Karpas-422 (cell line): ENCODE data around the gene THSD1. TPM values are rescaled to one million over a fixed set of nuclear protein-coding genes. Genes with fewer than 3 reads are reported as not detected.
"Not testable (repeated sequence)": the region's sequence is repeated elsewhere in the genome, so short reads cannot be mapped to it uniquely, and the experiment has no call there.

Source experiments
- DNase-seq: peaks from one replicate; pipeline ENCODE4 v3.0.0-alpha.2; 2015
- H2AFZ ChIP-seq: fragments of 200-600 bp; sonication (generic); 2 replicates; pipeline ENCODE4 v1.6.1; 2014; ENCODE audit warnings: antibody characterized with exemption, low read length, mixed read lengths
- H3K27ac ChIP-seq: fragments of 200-600 bp; sonication (generic); 2 replicates; pipeline ENCODE4 v1.5.1; 2014; ENCODE audit warnings: mild to moderate bottlenecking, low read length, moderate library complexity
- H3K27me3 ChIP-seq: fragments of 200-600 bp; sonication (generic); 2 replicates; pipeline ENCODE4 v1.6.1; 2014; ENCODE audit warnings: low read length, mixed read lengths
- H3K36me3 ChIP-seq: fragments of 200-600 bp; sonication (generic); 2 replicates; pipeline ENCODE4 v1.6.1; 2014; ENCODE audit warnings: low read length, mixed read lengths; ENCODE audit not compliant: insufficient read depth
- H3K4me1 ChIP-seq: fragments of 200-600 bp; sonication (generic); 2 replicates; pipeline ENCODE4 v1.6.1; 2014; ENCODE audit warnings: mild to moderate bottlenecking, low read length, mixed read lengths
- H3K4me2 ChIP-seq: fragments of 200-600 bp; sonication (generic); 2 replicates; pipeline ENCODE4 v1.6.1; 2014; ENCODE audit warnings: low read length, low read depth, mild to moderate bottlenecking; ENCODE audit not compliant: poor library complexity, severe bottlenecking
- H3K4me3 ChIP-seq: fragments of 200-600 bp; sonication (generic); 2 replicates; pipeline ENCODE4 v1.5.1; 2014; ENCODE audit warnings: mild to moderate bottlenecking, antibody characterized with exemption, low read length, mixed read lengths
- H3K79me2 ChIP-seq: fragments of 200-600 bp; sonication (generic); 2 replicates; pipeline ENCODE4 v1.6.1; 2014; ENCODE audit warnings: mild to moderate bottlenecking, low read length, mixed read lengths
- H3K9ac ChIP-seq: fragments of 200-600 bp; sonication (generic); 2 replicates; pipeline ENCODE4 v1.6.0; 2014; ENCODE audit warnings: low read length
- H3K9me2 ChIP-seq: fragments of 200-600 bp; sonication (generic), shearing (Covaris generic); replicated peaks from 2 replicates; pipeline ENCODE4 v1.6.0; 2014; ENCODE audit warnings: mild to moderate bottlenecking, low read length, moderate library complexity; ENCODE audit not compliant: insufficient read depth
- H3K9me3 ChIP-seq: fragments of 300-700, 200-600 bp; sonication (generic); 2 replicates; pipeline ENCODE4 v1.6.1; 2014; ENCODE audit warnings: low read length, mixed read lengths
- H4K20me1 ChIP-seq: fragments of 200-600 bp; sonication (generic); 2 replicates; pipeline ENCODE4 v1.6.1; 2014; ENCODE audit warnings: mild to moderate bottlenecking, antibody characterized with exemption, low read length, low read depth; ENCODE audit not compliant: insufficient read depth
- small RNA-seq: library from RNA; depleted of rRNA; stranded (forward); fragments of <200 nt; gene quantifications from one replicate; pipeline ENCODE3, GENCODE V24; 2014
- total RNA-seq: library from RNA; depleted of rRNA; stranded (reverse); fragments of >200 nt; shearing (Covaris generic); gene quantifications from 2 replicates; pipeline ENCODE4 v1.2.3, GENCODE V29; 2014; ENCODE audit warnings: low replicate concordance; rRNA removed

THSD1 gene
- total RNA-seq, 1 experiment from 2014 or later = 1.6 TPM

DNA sequence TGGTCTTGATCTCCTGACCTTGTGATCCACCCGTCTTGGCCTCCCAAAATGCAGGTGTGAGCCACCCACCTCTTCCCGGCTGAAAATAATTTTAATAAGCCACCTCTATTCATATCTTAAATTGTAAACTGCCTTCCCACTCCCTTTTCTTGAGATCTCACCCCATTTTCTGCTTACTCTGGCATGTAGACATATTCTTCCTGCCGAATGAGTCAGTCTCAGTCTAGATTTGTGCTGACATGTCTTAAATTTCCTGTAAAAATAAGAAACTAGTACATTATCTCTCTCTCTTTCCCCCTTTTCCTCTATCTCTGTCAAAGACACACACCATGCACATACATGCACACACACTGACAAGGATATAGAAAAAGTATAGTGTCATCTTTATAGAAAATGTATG lies 60.9 kb downstream of the THSD1 start:
- Histone ChIP-seq H3K9me3 (no peaks in the 10 kb centered on the region), H3K9ac (no peak overlapping the region), H3K27me3 (no peaks in the 10 kb centered on the region), H3K4me1 (no peaks in the 10 kb centered on the region), H2AFZ (no peak overlapping the region), H3K4me2 (no peak overlapping the region), H3K36me3 (no peaks in the 10 kb centered on the region), H3K79me2 (no peaks in the 10 kb centered on the region), H3K4me3 (no peak overlapping the region), H3K9me2 (no peaks in the 10 kb centered on the region), H3K27ac (no peak overlapping the region), H4K20me1 (no peaks in the 10 kb centered on the region)
- DNase-seq = no peak

DNA sequence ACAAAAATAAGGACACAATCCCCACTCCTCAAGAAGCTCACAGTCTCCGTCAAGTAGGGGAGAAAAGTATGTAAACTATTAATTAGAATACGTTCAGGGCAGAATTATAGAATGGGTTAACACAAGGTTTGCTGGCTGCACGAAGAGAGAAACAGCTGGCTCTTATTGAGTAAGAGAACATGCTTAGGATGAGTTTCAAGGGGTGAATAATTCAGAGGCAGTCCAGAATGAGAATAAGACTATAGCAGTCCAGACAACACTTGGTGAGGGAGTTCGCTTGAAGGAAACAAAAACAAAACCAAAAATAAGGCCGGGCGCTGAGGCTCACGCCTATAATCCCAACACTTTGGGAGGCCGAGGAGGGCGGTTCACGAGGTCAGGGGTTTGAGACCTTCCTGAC lies 61.9 kb downstream of the THSD1 start:
- Histone ChIP-seq H2AFZ (no peak overlapping the region), H3K4me1 (no peaks in the 10 kb centered on the region), H3K4me2 (no peak overlapping the region)

DNA sequence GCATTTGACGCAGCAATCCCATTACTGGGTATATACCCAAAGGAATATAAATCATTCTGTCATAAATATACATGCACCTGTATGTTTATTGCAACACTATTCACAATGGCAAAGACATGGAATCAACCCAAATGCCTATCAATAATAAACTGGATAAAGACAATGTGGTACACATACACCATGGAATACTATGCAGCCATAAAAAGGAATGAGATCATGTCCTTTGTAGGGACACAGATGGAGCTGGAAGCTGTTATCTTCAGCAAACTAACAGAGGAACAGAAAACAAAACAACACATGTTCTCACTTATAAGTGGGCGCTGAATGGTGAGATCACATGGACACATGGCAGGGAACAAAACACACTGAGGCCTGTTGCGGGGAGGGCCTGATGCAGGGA lies 63.8 kb downstream of the THSD1 start:
- not testable (repeated sequence) for H3K27me3 ChIP-seq, H3K9ac ChIP-seq, H3K9me2 ChIP-seq, H2AFZ ChIP-seq, H3K36me3 ChIP-seq, H3K4me1 ChIP-seq, H3K79me2 ChIP-seq, H3K4me2 ChIP-seq, DNase-seq, H3K27ac ChIP-seq, H4K20me1 ChIP-seq, H3K9me3 ChIP-seq, H3K4me3 ChIP-seq

More for the DNA sequence above, 61.9 kb downstream of the THSD1 start:
- DNase-seq = no peak
- Histone ChIP-seq H3K27ac (no peak overlapping the region), H3K9me2 (no peaks in the 10 kb centered on the region), H3K4me3 (no peak overlapping the region), H3K27me3 (no peaks in the 10 kb centered on the region), H3K79me2 (no peaks in the 10 kb centered on the region), H3K36me3 (no peaks in the 10 kb centered on the region), H3K9ac (no peak overlapping the region), H4K20me1 (no peaks in the 10 kb centered on the region), H3K9me3 (no peaks in the 10 kb centered on the region)

DNA sequence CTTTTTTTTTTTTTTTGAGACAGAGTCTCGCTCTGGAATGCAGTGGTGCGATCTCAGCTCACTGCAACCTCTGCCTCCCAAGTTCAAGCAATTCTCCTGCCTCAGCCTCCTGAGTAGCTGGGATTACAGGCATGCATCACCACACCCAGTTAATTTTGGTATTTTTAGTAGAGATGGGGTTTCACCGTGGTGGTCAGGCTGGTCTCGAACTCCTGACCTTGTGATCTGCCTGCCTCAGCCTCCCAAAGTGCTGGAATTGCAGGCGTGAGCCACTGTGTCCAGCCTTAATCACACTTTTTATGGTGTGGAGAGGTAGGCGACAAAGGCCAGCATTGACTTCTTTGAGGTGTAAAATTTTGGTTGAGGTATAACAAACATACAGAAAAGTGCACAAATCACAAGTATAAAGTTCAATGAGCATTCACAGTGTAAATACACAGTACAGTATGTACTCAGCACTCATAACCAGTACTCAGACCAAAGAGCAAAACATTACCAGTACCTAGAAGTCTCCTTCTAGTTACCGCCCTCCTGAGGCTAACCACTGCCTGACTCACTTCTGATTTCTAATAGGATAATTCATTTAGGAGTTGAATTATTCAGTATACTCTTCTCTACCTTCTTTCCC lies 68.0 kb downstream of the THSD1 start:
- H3K27ac ChIP-seq, DNase-seq: not testable (repeated sequence)

DNA sequence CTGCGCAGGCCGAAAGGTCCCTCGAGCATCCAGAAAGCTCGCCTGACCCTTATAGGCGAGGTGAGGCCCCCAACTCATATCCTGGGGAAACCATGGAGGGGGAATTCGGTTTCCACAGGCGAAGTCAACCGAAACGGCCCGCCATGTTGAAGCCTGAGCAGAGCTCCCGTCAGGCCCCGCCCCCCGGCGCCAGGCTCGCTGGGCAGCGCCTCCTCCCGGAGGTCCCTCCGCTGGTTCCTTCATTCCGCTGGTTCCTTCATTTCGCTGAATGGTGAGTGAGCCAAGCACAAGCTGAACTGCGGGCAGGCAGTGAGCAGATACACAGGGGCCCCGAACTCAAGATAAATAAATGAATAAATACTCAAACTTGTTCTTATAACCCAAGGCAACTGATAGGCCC lies 71.9 kb downstream of the THSD1 start:
- H3K79me2 ChIP-seq, H3K27ac ChIP-seq, H3K4me3 ChIP-seq, H3K9me3 ChIP-seq, H2AFZ ChIP-seq, H3K9me2 ChIP-seq, H3K4me1 ChIP-seq, H3K27me3 ChIP-seq, H3K9ac ChIP-seq, DNase-seq, H4K20me1 ChIP-seq, H3K36me3 ChIP-seq, H3K4me2 ChIP-seq: not testable (repeated sequence)

More for the DNA sequence above, 68.0 kb downstream of the THSD1 start:
- H3K27me3 ChIP-seq, H3K4me2 ChIP-seq, H3K9me3 ChIP-seq, H3K36me3 ChIP-seq, H3K4me1 ChIP-seq, H2AFZ ChIP-seq, H3K4me3 ChIP-seq, H3K9me2 ChIP-seq, H3K9ac ChIP-seq, H4K20me1 ChIP-seq, H3K79me2 ChIP-seq: not testable (repeated sequence)

DNA sequence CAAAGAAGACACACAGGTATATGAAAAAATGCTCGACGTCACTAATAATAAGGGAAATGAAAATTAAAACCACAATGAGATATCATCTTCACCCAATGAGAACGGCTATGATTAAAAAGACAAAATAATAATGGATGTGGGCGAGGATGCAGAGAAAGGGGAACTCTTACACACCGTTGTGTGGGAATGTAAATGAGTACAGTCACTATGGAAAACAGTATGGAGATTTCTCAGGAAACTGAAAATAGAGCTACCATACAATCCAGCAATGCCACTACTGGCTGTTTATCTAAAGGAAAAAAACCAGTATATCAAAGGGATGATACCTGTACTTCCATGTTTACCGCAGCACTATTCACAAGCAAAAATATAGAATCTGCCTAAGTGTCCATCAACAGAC lies 74.1 kb downstream of the THSD1 start:
- H4K20me1 ChIP-seq, H3K4me2 ChIP-seq, H3K36me3 ChIP-seq, DNase-seq, H3K9me2 ChIP-seq, H3K9ac ChIP-seq, H3K27ac ChIP-seq, H3K9me3 ChIP-seq, H3K27me3 ChIP-seq, H3K4me3 ChIP-seq, H2AFZ ChIP-seq, H3K79me2 ChIP-seq, H3K4me1 ChIP-seq: not testable (repeated sequence)

Small RNAs within 50 kb of the gene (small RNA-seq; reads per million reads assigned to genes)
- not detected for gene RNY4P24

Other genes with a start within 250 kb of the THSD1 start
- gene NEK3, start 246.6 kb downstream of the THSD1 start, total RNA-seq = 26.5 and 33.1 TPM in 2 replicates
- gene VPS36, start 44.5 kb upstream of the THSD1 start, total RNA-seq = 43.3 and 48.7 TPM in 2 replicates
- gene CKAP2, start 49.3 kb upstream of the THSD1 start, total RNA-seq = 30.7 and 46.2 TPM in 2 replicates
- 2.2 and 7.3 TPM in 2 replicates for gene HNRNPA1L2, start 236.3 kb upstream of the THSD1 start, total RNA-seq
- gene SUGT1, start 246.7 kb upstream of the THSD1 start, total RNA-seq = 44.0 and 45.7 TPM in 2 replicates